ENCODE data around the gene SYT15. TPM values are rescaled to one million over a fixed set of nuclear protein-coding genes. Genes with fewer than 3 reads are reported as not detected.
"Not testable (repeated sequence)": the region's sequence is repeated elsewhere in the genome, so short reads cannot be mapped to it uniquely, and the experiment has no call there.

The SYT15 gene
- total and polyA plus RNA-seq, 8 donors = 19.3 to 43.1 (median 24.9) TPM

GRCh38 chr10:46587546-46587945 lies 8.6 kb downstream of the SYT15 start:
- intact Hi-C loops (cut with DNase I); H3K36me3 ChIP-seq; H3K9me3 ChIP-seq; DNase-seq; H3K4me3 ChIP-seq; H3K27me3 ChIP-seq; H3K27ac ChIP-seq; H3K4me1 ChIP-seq; ATAC-seq: not testable (repeated sequence)

DNA sequence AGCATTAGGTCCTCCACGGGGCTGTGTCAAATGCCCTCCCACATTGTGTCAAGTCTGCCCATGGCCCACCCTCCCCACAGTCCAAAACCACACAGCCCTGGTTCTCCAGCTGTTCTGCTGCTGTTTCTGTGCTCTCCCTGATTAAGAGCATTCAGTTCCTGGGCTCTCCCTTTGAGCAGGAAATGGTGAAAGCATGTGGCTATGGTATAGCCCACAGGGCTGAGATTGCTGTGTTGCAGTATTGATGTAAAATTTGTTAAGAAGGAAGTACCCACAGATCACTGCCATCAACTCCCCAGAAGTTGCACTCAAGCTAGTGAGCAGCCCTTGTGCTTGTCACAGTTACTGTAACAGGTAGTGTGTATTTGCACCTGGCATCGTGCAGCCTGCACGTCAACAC lies 9.3 kb downstream of the SYT15 start:
- DNase-seq; H3K9me3 ChIP-seq; H3K27me3 ChIP-seq; H3K4me1 ChIP-seq; H3K4me3 ChIP-seq; intact Hi-C loops (cut with DNase I); H3K36me3 ChIP-seq; H3K27ac ChIP-seq: not testable (repeated sequence)
- ATAC-seq = peak; percentile 2

DNA sequence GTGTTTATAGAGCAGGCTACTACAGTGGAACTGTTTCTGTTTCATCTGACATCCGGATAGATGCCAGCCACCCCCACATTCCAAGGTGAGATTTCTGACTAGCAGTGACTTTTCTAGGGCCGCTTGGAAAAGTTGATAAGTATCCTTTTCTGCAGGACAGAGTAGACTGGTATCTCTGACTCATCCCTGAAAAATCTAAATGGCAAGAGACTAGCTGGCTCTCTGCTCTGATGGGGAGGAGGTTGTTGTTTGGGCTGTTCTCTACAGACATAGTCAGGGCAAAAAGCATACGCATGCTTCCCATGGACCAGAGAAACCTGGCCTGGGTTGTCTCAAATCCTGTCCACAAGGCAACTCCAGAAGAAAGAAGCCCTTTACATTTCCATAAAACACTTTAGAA lies 10.7 kb downstream of the SYT15 start:
- H3K27ac ChIP-seq; H3K27me3 ChIP-seq; H3K4me3 ChIP-seq; H3K9me3 ChIP-seq; H3K4me1 ChIP-seq; H3K36me3 ChIP-seq; intact Hi-C loops (cut with DNase I); DNase-seq: not testable (repeated sequence)
- peak; percentile 53 for ATAC-seq

GRCh38 chr10:46591053-46591452 lies 12.1 kb downstream of the SYT15 start:
- H3K9me3 ChIP-seq; H3K4me1 ChIP-seq; H3K27ac ChIP-seq; H3K4me3 ChIP-seq; H3K36me3 ChIP-seq; H3K27me3 ChIP-seq; intact Hi-C loops (cut with DNase I); DNase-seq: not testable (repeated sequence)
- peak; percentile 51 for ATAC-seq

DNA sequence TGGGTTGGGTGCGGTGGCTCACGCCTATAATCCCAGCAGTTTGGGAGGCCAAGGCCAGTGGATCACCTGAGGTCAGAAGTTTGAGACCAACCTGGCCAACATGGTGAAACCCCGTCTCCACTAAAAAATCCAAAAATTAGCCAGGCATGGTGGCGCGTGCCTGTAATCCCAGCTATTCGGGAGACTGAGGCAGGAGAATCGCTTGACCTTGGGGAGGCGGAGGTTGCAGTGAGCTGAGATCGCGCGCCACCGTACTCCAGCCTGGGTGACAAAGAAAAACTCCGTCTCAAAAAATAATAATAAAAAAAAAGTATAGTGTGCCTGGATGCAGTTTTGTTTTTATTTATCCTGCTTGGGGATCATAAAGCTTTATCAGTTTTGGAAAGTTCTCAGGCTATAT lies 14.4 kb downstream of the SYT15 start:
- ATAC-seq; H3K4me3 ChIP-seq; H3K27ac ChIP-seq; H3K27me3 ChIP-seq; DNase-seq; H3K36me3 ChIP-seq; intact Hi-C loops (cut with DNase I); H3K9me3 ChIP-seq; H3K4me1 ChIP-seq: not testable (repeated sequence)

- DNase-seq; H3K36me3 ChIP-seq; H3K4me1 ChIP-seq; intact Hi-C loops (cut with DNase I); H3K27ac ChIP-seq; H3K9me3 ChIP-seq; H3K27me3 ChIP-seq; H3K4me3 ChIP-seq: not testable (repeated sequence)
- peak; percentile 50 for ATAC-seq
These were observed 15.6 kb downstream of the SYT15 start for GRCh38 chr10:46594453-46595063.

GRCh38 chr10:46596570-46596969 lies 17.6 kb downstream of the SYT15 start:
- intact Hi-C loops (cut with DNase I); H3K27ac ChIP-seq: not testable (repeated sequence)
- peak; percentile 20 for ATAC-seq

GRCh38 chr10:46597616-46598246 lies 18.8 kb downstream of the SYT15 start:
- DNase-seq (peak in 1 of 4 donors; percentile 47), ATAC-seq (peak; percentile 94)
- Histone ChIP-seq H3K27ac (peak overlapping the region in 1 of 2 donors; percentile 37), H3K4me3 (peak overlapping the region; percentile 19 to 25)
- H3K9me3 ChIP-seq; H3K4me1 ChIP-seq; intact Hi-C loops (cut with DNase I); H3K27me3 ChIP-seq; H3K36me3 ChIP-seq: not testable (repeated sequence)

More at GRCh38 chr10:46596570-46596969, 17.6 kb downstream of the SYT15 start:
- H3K27me3 ChIP-seq, DNase-seq, H3K4me1 ChIP-seq, H3K4me3 ChIP-seq, H3K36me3 ChIP-seq, H3K9me3 ChIP-seq: not testable (repeated sequence)

DNA sequence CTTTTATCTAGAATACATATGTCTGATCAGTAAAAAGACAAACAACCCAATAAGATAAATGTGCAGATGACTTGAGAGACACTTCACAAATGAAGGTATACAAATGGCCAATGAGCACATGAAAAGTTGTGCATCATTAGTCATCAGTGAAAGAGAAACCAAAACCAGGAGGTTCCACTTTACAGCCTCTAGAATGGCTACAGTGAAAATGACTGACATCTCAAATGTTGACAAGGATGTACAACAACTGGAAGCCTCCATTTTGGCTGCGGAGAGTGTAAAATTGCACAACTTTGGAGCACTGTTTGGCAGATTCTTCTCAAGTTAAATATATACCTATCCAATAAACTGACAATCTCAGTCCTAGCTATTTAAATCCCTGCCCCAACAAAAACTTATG lies 21.6 kb downstream of the SYT15 start:
- H3K4me1 ChIP-seq; H3K27me3 ChIP-seq; H3K36me3 ChIP-seq; H3K27ac ChIP-seq; intact Hi-C loops (cut with DNase I); H3K4me3 ChIP-seq; DNase-seq; H3K9me3 ChIP-seq: not testable (repeated sequence)
- ATAC-seq = peak; percentile 8

GRCh38 chr10:46615540-46615939 lies 36.6 kb downstream of the SYT15 start:
- H3K27me3 ChIP-seq; intact Hi-C loops (cut with DNase I): not testable (repeated sequence)
- ATAC-seq = peak; percentile 35

GRCh38 chr10:46616227-46616626 lies 37.3 kb downstream of the SYT15 start:
- H3K4me3 ChIP-seq; intact Hi-C loops (cut with DNase I); DNase-seq; H3K9me3 ChIP-seq; H3K36me3 ChIP-seq; H3K27me3 ChIP-seq; H3K27ac ChIP-seq; H3K4me1 ChIP-seq: not testable (repeated sequence)
- peak; percentile 35 for ATAC-seq

More at GRCh38 chr10:46615540-46615939, 36.6 kb downstream of the SYT15 start:
- not testable (repeated sequence) for H3K9me3 ChIP-seq, H3K4me3 ChIP-seq, H3K36me3 ChIP-seq, DNase-seq, H3K4me1 ChIP-seq, H3K27ac ChIP-seq

GRCh38 chr10:46617134-46617533 lies 38.2 kb downstream of the SYT15 start:
- intact Hi-C loops (cut with DNase I); H3K27ac ChIP-seq; H3K27me3 ChIP-seq; H3K36me3 ChIP-seq; DNase-seq; H3K9me3 ChIP-seq; H3K4me3 ChIP-seq; H3K4me1 ChIP-seq; ATAC-seq: not testable (repeated sequence)

- H3K27me3 ChIP-seq; H3K4me1 ChIP-seq; intact Hi-C loops (cut with DNase I); H3K4me3 ChIP-seq; ATAC-seq; H3K9me3 ChIP-seq; DNase-seq; H3K36me3 ChIP-seq; H3K27ac ChIP-seq: not testable (repeated sequence)
These were observed 39.0 kb downstream of the SYT15 start for GRCh38 chr10:46617913-46618312.

All from left lung (tissue), 10 donors.